DND-41 (cell line): Measurements from ENCODE around the gene ITGAE.

Experiments
- ATAC-seq: fragments of 200-7000 bp; cut with Tn5 transposase; 3 replicates; pipeline ENCODE4 v1.9.1; 2021; ENCODE audit warnings: low read depth; ENCODE audit not compliant: insufficient read depth
- DNase-seq: peaks from one replicate; pipeline ENCODE4 v3.0.0-alpha.2; 2020
- H2AFZ ChIP-seq: 2 replicates; pipeline ENCODE4 v1.6.0; 2012; ENCODE audit warnings: low read depth, low read length
- H3K27ac ChIP-seq: 2 replicates; pipeline ENCODE4 v1.5.1; 2012; ENCODE audit warnings: low read length, inconsistent platforms
- H3K27me3 ChIP-seq: fragments of 200-600 bp; sonication (generic); 2 replicates; pipeline ENCODE4 v1.6.0; 2012; ENCODE audit warnings: low read length, mild to moderate bottlenecking, inconsistent platforms; ENCODE audit not compliant: insufficient read depth, poor library complexity
- H3K36me3 ChIP-seq: 2 replicates; pipeline ENCODE4 v1.5.1; 2012; ENCODE audit warnings: low read length, inconsistent platforms; ENCODE audit not compliant: insufficient read depth
- H3K4me1 ChIP-seq: 2 replicates; pipeline ENCODE4 v1.5.1; 2012; ENCODE audit warnings: mild to moderate bottlenecking, low read length; ENCODE audit not compliant: insufficient read depth
- H3K4me2 ChIP-seq: 2 replicates; pipeline ENCODE4 v1.6.0; 2012; ENCODE audit warnings: mild to moderate bottlenecking, moderate library complexity, low read length, inconsistent platforms; ENCODE audit not compliant: insufficient read depth
- H3K4me3 ChIP-seq, 2 experiments: fragments of 200-600 bp in 1 of 2; shearing (Covaris generic) in 1 of 2; 2 replicates each; pipeline ENCODE4 v1.5.1; 2012 to 2016; ENCODE audit warnings: inconsistent platforms in 2 of 2, low read length in 2 of 2, mild to moderate bottlenecking in 2 of 2, low read depth in 1 of 2, moderate library complexity in 1 of 2
- H3K79me2 ChIP-seq: 2 replicates; pipeline ENCODE4 v1.6.0; 2012; ENCODE audit warnings: low read length, inconsistent platforms; ENCODE audit not compliant: insufficient read depth
- H3K9ac ChIP-seq: 2 replicates; pipeline ENCODE4 v1.6.0; 2012; ENCODE audit warnings: low read depth, mild to moderate bottlenecking, inconsistent platforms, low read length, moderate library complexity
- H3K9me3 ChIP-seq: 2 replicates; pipeline ENCODE4 v1.5.1; 2012; ENCODE audit warnings: low read length, moderate library complexity, mild to moderate bottlenecking, inconsistent platforms; ENCODE audit not compliant: insufficient read depth, severe bottlenecking
- H4K20me1 ChIP-seq: 2 replicates; pipeline ENCODE4 v1.6.0; 2012; ENCODE audit warnings: low read length; ENCODE audit not compliant: insufficient read depth
- EZH2 ChIP-seq: IDR thresholded peaks from 3 replicates; pipeline ENCODE4 v1.6.1; 2012; ENCODE audit warnings: borderline replicate concordance, low read depth, mild to moderate bottlenecking, moderate library complexity, low read length, inconsistent platforms; ENCODE audit not compliant: severe bottlenecking
- TF ChIP-seq, protein P1 (sequence below): IDR thresholded peaks from 2 replicates; pipeline ENCODE4 v1.5.1; 2012; ENCODE audit warnings: borderline replicate concordance, low read length, moderate library complexity, mild to moderate bottlenecking; ENCODE audit not compliant: poor library complexity, severe bottlenecking; ENCODE audit errors: extremely low read depth

Gene ITGAE

DNA sequence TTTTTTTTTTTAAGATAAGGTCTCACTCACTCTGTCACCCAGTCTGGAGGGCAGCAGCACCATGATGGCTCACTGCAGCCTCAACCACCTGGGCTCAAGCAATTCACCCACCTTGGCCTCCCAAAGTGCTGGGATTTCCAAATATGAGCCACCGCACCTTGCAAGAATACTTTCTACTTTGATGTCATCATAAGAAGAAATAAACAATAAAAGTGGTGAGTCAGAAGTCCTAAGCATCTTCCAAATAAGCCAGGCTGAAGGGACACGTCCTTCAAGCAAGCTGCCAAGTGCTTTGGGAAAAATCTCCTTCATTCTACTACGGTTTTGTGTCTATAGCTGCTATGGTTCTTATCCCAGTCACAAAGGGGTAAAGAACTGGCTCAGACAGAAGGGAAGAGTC, 57.0 kb downstream of the ITGAE start:
- TF ChIP-seq, protein P1, sequence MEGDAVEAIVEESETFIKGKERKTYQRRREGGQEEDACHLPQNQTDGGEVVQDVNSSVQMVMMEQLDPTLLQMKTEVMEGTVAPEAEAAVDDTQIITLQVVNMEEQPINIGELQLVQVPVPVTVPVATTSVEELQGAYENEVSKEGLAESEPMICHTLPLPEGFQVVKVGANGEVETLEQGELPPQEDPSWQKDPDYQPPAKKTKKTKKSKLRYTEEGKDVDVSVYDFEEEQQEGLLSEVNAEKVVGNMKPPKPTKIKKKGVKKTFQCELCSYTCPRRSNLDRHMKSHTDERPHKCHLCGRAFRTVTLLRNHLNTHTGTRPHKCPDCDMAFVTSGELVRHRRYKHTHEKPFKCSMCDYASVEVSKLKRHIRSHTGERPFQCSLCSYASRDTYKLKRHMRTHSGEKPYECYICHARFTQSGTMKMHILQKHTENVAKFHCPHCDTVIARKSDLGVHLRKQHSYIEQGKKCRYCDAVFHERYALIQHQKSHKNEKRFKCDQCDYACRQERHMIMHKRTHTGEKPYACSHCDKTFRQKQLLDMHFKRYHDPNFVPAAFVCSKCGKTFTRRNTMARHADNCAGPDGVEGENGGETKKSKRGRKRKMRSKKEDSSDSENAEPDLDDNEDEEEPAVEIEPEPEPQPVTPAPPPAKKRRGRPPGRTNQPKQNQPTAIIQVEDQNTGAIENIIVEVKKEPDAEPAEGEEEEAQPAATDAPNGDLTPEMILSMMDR: no peak
- no peak for TF ChIP-seq EZH2
- no peaks in the 10 kb centered on the region for H3K9me3 ChIP-seq
- no peak overlapping the region for H3K9ac ChIP-seq
- ATAC-seq (no peak), DNase-seq (no peak)
- H3K4me3 ChIP-seq: no peak overlapping the region
- H3K36me3 ChIP-seq: no peaks in the 10 kb centered on the region
- no peak overlapping the region for H3K27ac ChIP-seq
- H2AFZ ChIP-seq: no peak overlapping the region
- no peaks in the 10 kb centered on the region for H3K79me2 ChIP-seq
- H3K27me3 ChIP-seq: no peaks in the 10 kb centered on the region
- peaks cover 33% of the 10 kb centered on the region for H3K4me1 ChIP-seq
- H4K20me1 ChIP-seq: no peaks in the 10 kb centered on the region
- H3K4me2 ChIP-seq: no peak overlapping the region

DNA sequence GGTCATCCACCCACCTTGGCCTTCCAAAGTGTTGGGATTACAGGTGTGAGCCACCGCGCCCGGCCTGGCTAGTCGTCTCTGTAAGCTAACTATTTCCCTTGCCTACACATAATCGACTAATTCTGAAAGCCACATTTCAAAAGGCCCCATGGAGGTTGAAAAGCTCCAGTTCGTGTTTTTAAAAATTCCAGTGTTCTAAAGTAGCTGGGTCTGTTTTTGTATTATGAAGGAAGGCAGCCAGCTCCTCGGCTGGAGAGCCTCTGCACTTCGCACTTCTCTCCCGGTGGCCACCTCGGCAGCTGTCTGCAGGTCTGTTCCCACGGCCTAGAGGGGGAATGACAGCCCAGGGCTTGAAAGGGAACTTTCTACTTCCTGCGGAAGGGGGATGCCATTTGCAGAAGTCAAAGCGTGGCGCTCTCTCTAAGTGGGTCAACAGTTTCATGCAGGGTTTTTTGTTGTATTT, 60.3 kb downstream of the ITGAE start:
- no peak overlapping the region for H3K4me3 ChIP-seq
- peak; percentile 81 for ATAC-seq
- TF ChIP-seq EZH2: no peak
- TF ChIP-seq, protein P1: peak; percentile 18
- H4K20me1 ChIP-seq: no peaks in the 10 kb centered on the region
- peak overlapping the region; percentile 50 for H2AFZ ChIP-seq
- no peaks in the 10 kb centered on the region for H3K79me2 ChIP-seq
- H3K9ac ChIP-seq: peak overlapping the region; percentile 48
- H3K4me1 ChIP-seq: peaks cover 46% of the 10 kb centered on the region
- no peaks in the 10 kb centered on the region for H3K9me3 ChIP-seq
- peak; percentile 94 for DNase-seq
- H3K4me2 ChIP-seq: peak overlapping the region; percentile 24; the same call in 1 of the 2 replicates
- H3K36me3 ChIP-seq: no peaks in the 10 kb centered on the region
- no peaks in the 10 kb centered on the region for H3K27me3 ChIP-seq
- H3K27ac ChIP-seq: peak overlapping the region; percentile 83

DNA sequence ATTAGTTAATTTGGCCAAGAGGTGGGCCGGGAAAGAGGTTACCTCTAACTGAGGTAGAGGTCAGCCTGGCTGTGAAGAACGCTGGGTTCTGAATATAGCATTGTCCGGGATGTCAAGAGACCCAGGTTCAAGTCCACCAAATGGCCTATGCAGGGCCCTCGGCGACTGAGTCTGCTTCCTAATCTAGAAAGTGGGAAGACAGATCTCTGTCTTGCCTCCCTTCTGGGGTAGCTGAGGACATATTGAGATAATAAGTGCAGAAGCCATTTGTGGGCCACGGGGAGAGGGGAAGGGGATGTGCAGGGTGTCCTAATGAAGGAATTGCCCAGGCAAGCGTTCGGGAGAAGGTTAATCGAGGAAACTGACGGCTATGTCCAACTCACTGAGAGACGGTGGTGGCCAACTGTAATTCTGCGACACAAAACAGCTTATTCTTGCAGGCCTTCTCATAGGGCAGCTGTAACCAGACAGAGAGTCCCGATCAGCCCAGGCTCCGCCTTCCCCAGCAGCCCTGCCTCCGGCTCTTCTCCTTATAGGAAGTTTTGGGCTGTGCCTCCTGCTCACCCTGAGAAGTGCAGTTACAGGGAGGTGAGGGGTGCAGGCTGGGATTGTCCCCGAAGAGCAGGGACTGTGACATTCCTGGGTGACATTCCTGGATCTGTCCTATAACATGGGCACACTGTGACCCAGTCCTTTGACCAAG, 61.4 kb downstream of the ITGAE start:
- Histone ChIP-seq H3K27me3 (no peaks in the 10 kb centered on the region), H3K27ac (peak overlapping the region; percentile 83), H2AFZ (no peak overlapping the region)

More for the DNA sequence above, 61.4 kb downstream of the ITGAE start:
- Histone ChIP-seq H3K36me3 (no peaks in the 10 kb centered on the region), H3K4me1 (peaks cover 46% of the 10 kb centered on the region), H3K79me2 (no peaks in the 10 kb centered on the region), H3K9me3 (no peaks in the 10 kb centered on the region), H3K4me3 (peak overlapping the region in 1 of 2 experiments; percentile 39; a peak in 1 of 4 replicates), H3K9ac (peak overlapping the region; percentile 48), H3K4me2 (peak overlapping the region; percentile 55), H4K20me1 (no peaks in the 10 kb centered on the region)
- no peak for DNase-seq
- ATAC-seq: no peak
- TF ChIP-seq, protein P1: no peak
- TF ChIP-seq EZH2: no peak
